Measurements from ENCODE around the gene RASGRF2. TPM values are rescaled to one million over a fixed set of nuclear protein-coding genes. Genes with fewer than 3 reads are reported as not detected.
"Not testable (repeated sequence)": the region's sequence is repeated elsewhere in the genome, so short reads cannot be mapped to it uniquely, and the experiment has no call there.

RASGRF2 gene
- total RNA-seq, 1 donor from 2014 or later, result 11.7 TPM

GRCh38 chr5:80985600-80986228 lies 25.6 kb downstream of the RASGRF2 start:
- no peak for DNase-seq (ENCODE audit: low spot score)

GRCh38 chr5:80986382-80986781 lies 26.2 kb downstream of the RASGRF2 start:
- no peak for DNase-seq (ENCODE audit: low spot score)

- DNase-seq (ENCODE audit: low spot score), result no peak
These were observed 27.1 kb downstream of the RASGRF2 start for GRCh38 chr5:80987078-80987766.

- DNase-seq (ENCODE audit: low spot score), result no peak
These were observed 28.3 kb downstream of the RASGRF2 start for GRCh38 chr5:80988419-80988935.

- no peak for DNase-seq (ENCODE audit: low spot score)
These were observed 29.7 kb downstream of the RASGRF2 start for GRCh38 chr5:80989883-80990282.

- no peak for DNase-seq (ENCODE audit: low spot score)
These were observed 30.4 kb downstream of the RASGRF2 start for GRCh38 chr5:80990527-80990926.

- DNase-seq (ENCODE audit: low spot score), result no peak
These were observed 30.8 kb downstream of the RASGRF2 start for GRCh38 chr5:80990971-80991370.

- no peak for DNase-seq (ENCODE audit: low spot score)
These were observed 35.7 kb downstream of the RASGRF2 start for GRCh38 chr5:80995908-80996307.

GRCh38 chr5:80998590-80998979 lies 38.4 kb downstream of the RASGRF2 start:
- no peak for DNase-seq (ENCODE audit: low spot score)

GRCh38 chr5:81003811-81004386 lies 43.7 kb downstream of the RASGRF2 start:
- DNase-seq (ENCODE audit: low spot score), result no peak

GRCh38 chr5:81005708-81006107 lies 45.5 kb downstream of the RASGRF2 start:
- DNase-seq (ENCODE audit: low spot score), result no peak

- no peak for DNase-seq (ENCODE audit: low spot score)
These were observed 46.1 kb downstream of the RASGRF2 start for GRCh38 chr5:81006231-81006630.

GRCh38 chr5:81006947-81007636 lies 46.9 kb downstream of the RASGRF2 start:
- DNase-seq (ENCODE audit: low spot score), result no peak

GRCh38 chr5:81007637-81008027 lies 47.5 kb downstream of the RASGRF2 start:
- no peak for DNase-seq (ENCODE audit: low spot score)

GRCh38 chr5:81010336-81011169 lies 50.4 kb downstream of the RASGRF2 start:
- DNase-seq (ENCODE audit: low spot score), result no peak

- no peak for DNase-seq (ENCODE audit: low spot score)
These were observed 54.2 kb downstream of the RASGRF2 start for GRCh38 chr5:81014348-81014747.

- no peak for DNase-seq (ENCODE audit: low spot score)
These were observed 56.0 kb downstream of the RASGRF2 start for GRCh38 chr5:81016116-81016515.

GRCh38 chr5:81017320-81017719 lies 57.2 kb downstream of the RASGRF2 start:
- no peak for DNase-seq (ENCODE audit: low spot score)

GRCh38 chr5:81018608-81019007 lies 58.4 kb downstream of the RASGRF2 start:
- DNase-seq (ENCODE audit: low spot score), result not testable (repeated sequence)

- no peak for DNase-seq (ENCODE audit: low spot score)
These were observed 59.6 kb downstream of the RASGRF2 start for GRCh38 chr5:81019748-81020147.

GRCh38 chr5:81020478-81021167 lies 60.5 kb downstream of the RASGRF2 start:
- DNase-seq (ENCODE audit: low spot score), result no peak

All from ureter (tissue), 1 donor.